ENCODE results near the gene SPATA3.
A peak's percentile ranks its signal among the peaks of the same experiment; 100 is the strongest.

The SPATA3 gene

GRCh38 chr2:230968921-230969658, 26.8 kb upstream of the SPATA3 start:
- DNase-seq (ENCODE audit: low spot score) = no peak

DNA sequence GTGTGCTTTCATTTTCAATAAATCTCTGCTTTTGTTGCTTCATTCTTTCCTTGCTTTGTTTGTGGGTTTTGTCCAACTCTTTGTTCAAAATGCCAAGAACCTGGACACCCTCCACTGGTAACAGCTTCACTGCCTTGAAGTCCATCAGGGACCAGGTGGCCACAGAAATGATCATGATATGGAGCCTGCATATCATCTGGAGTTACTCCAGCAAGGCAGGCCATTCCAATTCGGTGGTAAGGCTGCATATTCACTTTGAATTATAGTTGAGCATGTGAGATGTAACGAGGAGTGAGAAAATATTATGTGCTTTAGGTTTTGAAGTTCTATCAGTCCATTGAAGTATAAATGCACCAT, 26.3 kb upstream of the SPATA3 start:
- no peak for DNase-seq (ENCODE audit: low spot score)

DNA sequence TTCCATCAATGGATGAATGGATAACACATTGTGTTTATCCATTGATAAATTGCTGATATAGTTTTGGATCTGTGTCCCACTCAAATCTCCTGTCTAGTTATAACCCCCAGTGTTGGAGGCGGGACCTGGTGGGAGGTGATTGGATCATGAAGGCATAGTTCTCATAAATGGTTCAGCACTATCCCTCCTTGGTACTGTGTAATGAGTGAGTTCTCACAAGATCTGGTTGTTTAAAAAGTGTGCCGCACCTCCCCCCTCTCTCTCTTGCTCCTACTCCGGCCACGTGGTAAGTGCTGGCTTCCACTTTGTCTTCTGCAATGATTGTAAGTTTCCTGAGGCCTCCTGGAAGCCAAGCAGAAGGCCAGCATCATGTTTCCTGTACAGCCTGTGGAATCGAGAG, 23.9 kb upstream of the SPATA3 start:
- no peak for DNase-seq (ENCODE audit: low spot score)

- peak; percentile 40 for DNase-seq (ENCODE audit: low spot score)
Measured at GRCh38 chr2:230974096-230974913, 21.6 kb upstream of the SPATA3 start.

DNA sequence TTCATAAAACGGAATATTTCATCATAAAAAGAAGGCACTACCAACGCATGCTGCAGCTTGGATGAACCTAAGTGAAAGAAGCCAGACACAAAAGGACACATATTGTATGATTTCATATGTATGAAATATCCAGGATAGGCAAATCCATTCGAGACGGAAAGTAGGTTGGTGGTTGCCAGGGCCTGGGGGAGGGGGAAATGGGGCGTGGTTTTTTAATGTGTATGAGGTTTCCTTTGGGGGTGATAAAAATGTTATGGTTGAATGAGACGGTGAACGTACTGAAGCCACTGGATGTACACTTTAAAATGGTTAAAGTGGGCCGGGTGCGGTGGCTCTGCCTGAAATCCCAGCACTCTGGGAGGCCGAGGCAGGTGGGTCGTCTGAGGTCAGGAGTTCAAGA, 20.0 kb upstream of the SPATA3 start:
- DNase-seq (ENCODE audit: low spot score) = no peak

GRCh38 chr2:230976671-230977171, 19.2 kb upstream of the SPATA3 start:
- DNase-seq (ENCODE audit: low spot score) = no peak

- DNase-seq (ENCODE audit: low spot score) = no peak
Measured at GRCh38 chr2:230980468-230980867, 15.5 kb upstream of the SPATA3 start.

- no peak for DNase-seq (ENCODE audit: low spot score)
Measured at GRCh38 chr2:230981704-230982103, 14.2 kb upstream of the SPATA3 start.

- DNase-seq (ENCODE audit: low spot score) = no peak
Measured at GRCh38 chr2:230982126-230982525, 13.8 kb upstream of the SPATA3 start.

GRCh38 chr2:230982528-230982927, 13.4 kb upstream of the SPATA3 start:
- DNase-seq (ENCODE audit: low spot score) = no peak

GRCh38 chr2:230983566-230983965, 12.4 kb upstream of the SPATA3 start:
- DNase-seq (ENCODE audit: low spot score) = no peak

GRCh38 chr2:230984393-230985220, 11.3 kb upstream of the SPATA3 start:
- DNase-seq (ENCODE audit: low spot score) = no peak

GRCh38 chr2:230985519-230986231, 10.2 kb upstream of the SPATA3 start:
- DNase-seq (ENCODE audit: low spot score) = no peak

DNA sequence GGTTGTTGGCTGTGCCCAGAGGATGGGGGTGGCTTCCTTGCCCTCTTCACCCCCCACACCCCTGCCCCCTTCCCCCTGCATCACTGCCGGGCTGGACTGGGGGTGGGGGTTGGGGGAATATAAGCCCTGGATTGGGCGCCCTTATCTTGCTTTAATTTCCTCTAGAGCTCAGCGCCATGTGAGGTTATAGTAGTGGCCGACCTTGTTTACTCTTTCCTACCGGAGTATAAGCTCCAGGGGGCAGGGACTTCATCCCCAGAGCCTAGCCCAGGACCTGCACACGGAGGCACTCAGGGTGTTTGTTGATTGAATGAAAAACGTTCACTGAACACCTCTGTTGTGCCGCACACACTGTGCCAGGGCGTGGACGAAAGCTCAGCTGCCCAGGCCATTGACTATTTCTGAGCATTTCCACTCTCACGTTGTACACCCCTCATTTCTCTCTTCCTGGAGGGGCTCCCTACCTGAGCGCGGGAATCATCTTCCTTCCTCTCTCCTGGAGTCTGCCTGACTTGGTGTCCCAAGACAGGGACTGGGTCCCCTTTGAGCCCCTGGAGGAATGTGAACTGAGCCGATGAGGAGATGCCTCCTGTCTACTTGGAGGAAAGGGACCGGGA, 9.3 kb upstream of the SPATA3 start:
- DNase-seq (ENCODE audit: low spot score) = no peak

GRCh38 chr2:230987137-230988020, 8.5 kb upstream of the SPATA3 start:
- DNase-seq (ENCODE audit: low spot score) = peak; percentile 91

DNA sequence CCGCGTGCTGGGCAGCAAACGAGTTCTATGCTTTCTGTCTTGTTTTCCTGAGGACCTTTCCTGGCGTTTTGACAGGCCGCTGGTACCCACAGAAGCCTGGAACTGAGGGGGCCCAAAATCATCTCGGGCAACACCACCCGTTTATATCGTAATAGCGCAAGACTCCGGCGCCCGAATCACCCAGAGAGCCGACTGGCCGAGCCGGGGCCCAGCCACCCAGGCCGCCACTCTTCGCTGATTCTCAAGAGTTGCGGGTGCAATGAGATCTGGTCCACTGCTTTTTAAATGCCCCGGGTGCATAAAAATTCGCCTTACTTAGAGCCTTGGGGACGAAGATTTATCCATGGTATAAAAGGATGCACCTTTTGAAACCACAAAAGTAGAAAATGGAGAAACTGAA, 6.2 kb upstream of the SPATA3 start:
- DNase-seq (ENCODE audit: low spot score) = no peak

DNA sequence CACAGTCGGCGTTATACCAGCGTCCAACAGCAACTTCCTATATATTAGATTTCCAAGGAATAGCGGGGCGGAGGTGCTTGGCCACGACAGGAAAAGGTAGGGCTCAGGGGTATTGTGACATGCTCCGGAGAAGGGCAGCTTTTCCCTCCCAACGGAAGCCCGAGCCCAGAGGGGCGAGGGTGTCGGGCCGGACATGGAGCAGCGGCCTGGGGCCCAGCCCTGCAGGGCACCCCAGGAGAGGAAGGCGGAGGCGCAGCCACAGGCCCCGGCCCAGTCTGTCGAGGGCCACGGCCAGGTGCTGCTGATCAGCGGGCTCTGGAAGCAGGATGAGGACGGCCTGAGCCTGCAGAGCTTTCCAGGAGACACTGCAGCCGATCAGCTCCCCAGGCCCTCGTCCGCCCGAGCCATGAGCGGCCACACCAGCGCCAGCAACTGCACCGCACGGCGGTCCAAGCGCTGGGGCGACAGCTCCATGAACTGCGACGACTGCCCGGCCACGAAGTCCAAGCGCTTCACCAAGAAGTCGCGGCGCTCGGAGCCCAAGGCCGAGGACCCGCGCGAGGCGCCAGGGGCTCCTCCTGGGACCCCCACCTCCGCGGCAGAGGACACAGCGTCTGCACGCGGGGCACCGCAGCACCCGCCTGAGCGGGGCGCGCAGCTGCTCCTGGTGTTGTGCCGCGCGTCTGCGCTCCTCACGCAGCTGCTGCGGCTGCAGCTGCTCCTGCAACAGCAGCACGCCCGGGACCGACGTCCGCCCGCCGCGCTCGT, 5.6 kb upstream of the SPATA3 start:
- DNase-seq (ENCODE audit: low spot score) = no peak

- DNase-seq (ENCODE audit: low spot score) = no peak
Measured at GRCh38 chr2:230990899-230991150, 5.1 kb upstream of the SPATA3 start.

DNA sequence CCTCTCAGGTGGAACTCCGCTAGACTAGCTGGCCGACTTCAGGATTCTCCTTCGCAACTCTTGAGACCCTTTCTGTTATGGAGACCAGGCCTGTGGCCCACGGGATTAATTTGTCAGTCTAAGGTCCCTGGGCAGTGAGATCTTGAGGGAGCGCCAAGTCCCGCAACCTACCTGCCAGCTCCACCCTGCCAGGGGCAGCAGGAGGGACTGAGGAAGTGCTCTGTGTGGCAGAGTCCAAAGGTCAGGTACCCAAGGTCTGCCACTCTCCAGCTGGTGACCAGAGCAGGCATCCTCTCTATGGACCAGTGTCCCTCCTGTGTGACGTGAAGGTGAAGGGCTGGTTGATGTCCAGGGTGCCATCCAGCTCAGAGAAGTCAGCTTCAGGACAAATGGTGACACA, 4.3 kb upstream of the SPATA3 start:
- DNase-seq (ENCODE audit: low spot score) = no peak

- DNase-seq (ENCODE audit: low spot score) = no peak
Measured at GRCh38 chr2:230996661-230997060, 740 bp downstream of the SPATA3 start.

Data from hepatic stellate cell (primary cell).